OCI-LY3 (cell line): Measurements from ENCODE around the gene PRKD3.

Experiments
- H2AFZ ChIP-seq: fragments of 200-600, 300-600 bp; shearing (Covaris generic); 2 replicates; pipeline ENCODE4 v1.6.0; 2014; ENCODE audit warnings: antibody characterized with exemption, low read depth, low read length
- H3K27ac ChIP-seq: fragments of 200-600, 300-600 bp; sonication (generic); 2 replicates; pipeline ENCODE4 v1.5.1; 2014; ENCODE audit warnings: mild to moderate bottlenecking, low read length, moderate library complexity, mixed read lengths
- H3K27me3 ChIP-seq: fragments of 200-600, 300-600 bp; sonication (generic); 2 replicates; pipeline ENCODE4 v1.6.1; 2014; ENCODE audit warnings: low read depth, low read length, mixed read lengths
- H3K36me3 ChIP-seq: fragments of 200-600, 300-600 bp; sonication (generic); replicated peaks from 2 replicates; pipeline ENCODE3; 2014; ENCODE audit warnings: low read depth, low read length, mixed read lengths
- H3K4me1 ChIP-seq: fragments of 300-600, 200-600 bp; sonication (generic); 2 replicates; pipeline ENCODE4 v1.6.1; 2014; ENCODE audit warnings: low read length, mixed read lengths
- H3K4me2 ChIP-seq: fragments of 200-600, 300-600 bp; sonication (generic); 2 replicates; pipeline ENCODE4 v1.6.1; 2014; ENCODE audit warnings: low read length, mixed read lengths
- H3K4me3 ChIP-seq: fragments of 300-600, 200-600 bp; sonication (generic); 2 replicates; pipeline ENCODE4 v1.5.1; 2014; ENCODE audit warnings: antibody characterized with exemption, mild to moderate bottlenecking, low read length, moderate library complexity
- H3K79me2 ChIP-seq: fragments of 300-600, 200-600 bp; shearing (Covaris generic); 2 replicates; pipeline ENCODE4 v1.6.1; 2014; ENCODE audit warnings: mild to moderate bottlenecking, low read length, mixed read lengths
- H3K9ac ChIP-seq: fragments of 300-600, 200-600 bp; shearing (Covaris generic); 2 replicates; pipeline ENCODE4 v1.6.0; 2014; ENCODE audit warnings: mild to moderate bottlenecking, low read length, moderate library complexity
- H3K9me3 ChIP-seq: fragments of 200-600, 300-600 bp; shearing (Covaris generic); 2 replicates; pipeline ENCODE4 v1.6.1; 2014; ENCODE audit warnings: low read length, mixed read lengths; ENCODE audit not compliant: insufficient read depth
- H4K20me1 ChIP-seq: fragments of 200-600, 300-600 bp; sonication (generic); 2 replicates; pipeline ENCODE4 v1.6.1; 2016; ENCODE audit warnings: low read length, mixed read lengths; ENCODE audit not compliant: insufficient read depth
- EZH2phosphoT487 ChIP-seq: fragments of 200-600 bp; shearing (Covaris generic); IDR thresholded peaks from 2 replicates; pipeline ENCODE4 v1.6.1; 2018; ENCODE audit warnings: antibody characterized with exemption, mixed run types, low read depth
- TF ChIP-seq, protein P1 (sequence below): fragments of 200-600, 300-600 bp; sonication (generic); IDR thresholded peaks from 2 replicates; pipeline ENCODE4 v1.5.1; 2014; ENCODE audit warnings: antibody characterized with exemption, low read length, low read depth

Gene PRKD3

DNA sequence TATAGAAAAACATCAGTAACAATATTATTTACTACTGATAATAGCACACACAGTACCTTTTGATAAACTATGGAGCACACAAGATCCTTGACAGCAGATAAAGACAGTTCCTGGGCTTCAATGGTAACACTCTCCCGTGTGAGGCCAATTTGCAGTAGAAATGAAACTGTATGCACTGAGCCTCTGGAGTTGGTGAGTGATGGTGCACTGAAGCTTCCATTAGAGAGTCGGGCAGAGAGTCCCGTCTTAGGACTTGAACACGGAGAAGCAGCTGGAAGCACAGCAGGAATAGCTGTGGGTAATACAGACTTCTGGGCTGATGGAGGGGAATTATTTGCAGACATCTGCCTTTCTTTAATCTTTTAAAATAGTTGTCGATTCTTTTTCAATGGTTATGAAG is 8.5 kb downstream of the PRKD3 start:
- H3K79me2 ChIP-seq, result peaks cover 92% of the 10 kb centered on the region
- no peak overlapping the region for H3K9ac ChIP-seq
- H3K4me2 ChIP-seq, result peak overlapping the region; percentile 21; the same call in 1 of the 2 replicates
- H4K20me1 ChIP-seq, result peaks cover 42% of the 10 kb centered on the region
- peaks cover 48% of the 10 kb centered on the region for H3K4me1 ChIP-seq
- H3K27me3 ChIP-seq, result no peaks in the 10 kb centered on the region
- no peak overlapping the region for H3K27ac ChIP-seq
- no peak overlapping the region for H3K4me3 ChIP-seq
- peaks cover 14% of the 10 kb centered on the region for H3K36me3 ChIP-seq
- no peaks in the 10 kb centered on the region for H3K9me3 ChIP-seq
- TF ChIP-seq EZH2phosphoT487, result no peak
- TF ChIP-seq, protein P1, sequence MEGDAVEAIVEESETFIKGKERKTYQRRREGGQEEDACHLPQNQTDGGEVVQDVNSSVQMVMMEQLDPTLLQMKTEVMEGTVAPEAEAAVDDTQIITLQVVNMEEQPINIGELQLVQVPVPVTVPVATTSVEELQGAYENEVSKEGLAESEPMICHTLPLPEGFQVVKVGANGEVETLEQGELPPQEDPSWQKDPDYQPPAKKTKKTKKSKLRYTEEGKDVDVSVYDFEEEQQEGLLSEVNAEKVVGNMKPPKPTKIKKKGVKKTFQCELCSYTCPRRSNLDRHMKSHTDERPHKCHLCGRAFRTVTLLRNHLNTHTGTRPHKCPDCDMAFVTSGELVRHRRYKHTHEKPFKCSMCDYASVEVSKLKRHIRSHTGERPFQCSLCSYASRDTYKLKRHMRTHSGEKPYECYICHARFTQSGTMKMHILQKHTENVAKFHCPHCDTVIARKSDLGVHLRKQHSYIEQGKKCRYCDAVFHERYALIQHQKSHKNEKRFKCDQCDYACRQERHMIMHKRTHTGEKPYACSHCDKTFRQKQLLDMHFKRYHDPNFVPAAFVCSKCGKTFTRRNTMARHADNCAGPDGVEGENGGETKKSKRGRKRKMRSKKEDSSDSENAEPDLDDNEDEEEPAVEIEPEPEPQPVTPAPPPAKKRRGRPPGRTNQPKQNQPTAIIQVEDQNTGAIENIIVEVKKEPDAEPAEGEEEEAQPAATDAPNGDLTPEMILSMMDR, result no peak
- no peak overlapping the region for H2AFZ ChIP-seq

DNA sequence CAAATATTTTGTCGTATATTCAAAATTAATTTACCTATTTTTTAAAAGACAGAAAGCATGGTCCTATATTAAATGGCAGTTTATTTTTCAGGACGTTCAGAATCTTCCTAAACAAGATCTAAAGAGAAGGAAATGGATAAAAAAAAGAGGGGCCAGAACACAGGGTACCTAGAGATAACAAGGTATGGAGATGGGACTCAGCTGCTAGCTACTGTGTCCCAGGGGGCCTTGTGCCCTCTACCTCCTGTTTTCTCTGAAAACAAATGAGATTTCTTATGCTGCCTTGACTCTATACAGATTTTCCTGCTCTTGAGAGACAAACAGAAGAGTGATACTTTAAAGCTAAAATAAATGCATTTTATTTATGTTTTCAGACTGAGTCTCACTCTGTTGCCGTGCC is 9.3 kb downstream of the PRKD3 start:
- Histone ChIP-seq H3K36me3 (peaks cover 14% of the 10 kb centered on the region), H3K79me2 (peaks cover 92% of the 10 kb centered on the region), H2AFZ (no peak overlapping the region), H3K27ac (no peak overlapping the region), H3K4me3 (no peak overlapping the region), H3K4me1 (peaks cover 43% of the 10 kb centered on the region), H3K27me3 (no peaks in the 10 kb centered on the region), H4K20me1 (peaks cover 46% of the 10 kb centered on the region), H3K9me3 (no peaks in the 10 kb centered on the region), H3K9ac (no peak overlapping the region), H3K4me2 (no peak overlapping the region)
- TF ChIP-seq EZH2phosphoT487, result no peak
- TF ChIP-seq, protein P1, result no peak

DNA sequence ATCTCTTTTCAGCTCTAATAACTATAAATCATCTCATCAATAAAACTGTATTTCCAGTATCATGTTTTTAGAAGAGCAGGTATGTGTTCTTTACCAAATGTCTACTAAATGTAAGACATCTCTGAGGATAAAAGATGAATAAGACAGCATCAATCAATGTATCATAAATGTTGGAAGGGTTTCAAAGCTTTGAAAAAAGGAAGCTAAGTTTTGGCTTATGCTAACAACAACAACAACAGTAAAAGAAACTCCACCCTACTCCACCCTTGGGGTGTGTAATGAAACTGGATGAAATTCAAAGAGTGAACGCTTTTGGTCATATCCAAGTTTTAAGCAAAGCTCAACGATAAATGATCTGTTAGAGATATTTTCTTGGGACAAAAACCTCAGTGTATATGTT is 17.1 kb downstream of the PRKD3 start:
- Histone ChIP-seq H4K20me1 (peaks cover 45% of the 10 kb centered on the region), H3K79me2 (peaks cover 96% of the 10 kb centered on the region), H3K4me2 (no peak overlapping the region), H3K4me1 (no peaks in the 10 kb centered on the region), H3K4me3 (no peak overlapping the region), H3K36me3 (peaks cover 3% of the 10 kb centered on the region), H3K9me3 (no peaks in the 10 kb centered on the region), H3K27me3 (no peaks in the 10 kb centered on the region), H2AFZ (no peak overlapping the region), H3K27ac (no peak overlapping the region), H3K9ac (no peak overlapping the region)
- TF ChIP-seq EZH2phosphoT487, result no peak
- TF ChIP-seq, protein P1, result no peak

DNA sequence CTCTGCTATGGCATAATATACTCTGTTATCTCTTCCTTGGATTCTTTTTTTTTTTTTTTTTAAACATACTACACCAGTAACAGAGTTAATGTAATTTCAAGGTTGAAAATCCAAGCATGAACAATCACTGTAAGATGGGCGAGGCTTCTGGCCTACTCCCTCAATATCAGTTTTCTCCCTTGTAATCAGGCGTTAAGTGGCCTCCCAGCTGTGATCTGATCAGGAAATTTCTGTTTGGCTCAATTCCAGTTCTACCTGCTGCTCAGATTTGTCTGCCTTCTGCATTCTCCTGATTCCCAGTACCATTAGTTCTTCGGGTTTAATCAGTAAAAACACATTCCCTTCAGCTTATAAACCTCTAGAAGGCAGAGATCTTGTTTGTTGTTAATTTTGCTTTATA is 18.6 kb downstream of the PRKD3 start:
- no peak overlapping the region for H3K27ac ChIP-seq
- H3K36me3 ChIP-seq, result peaks cover 3% of the 10 kb centered on the region
- H3K79me2 ChIP-seq, result peaks cover 96% of the 10 kb centered on the region
- H3K4me3 ChIP-seq, result no peak overlapping the region
- no peak overlapping the region for H2AFZ ChIP-seq
- no peak overlapping the region for H3K4me2 ChIP-seq
- peaks cover 54% of the 10 kb centered on the region for H4K20me1 ChIP-seq
- no peaks in the 10 kb centered on the region for H3K4me1 ChIP-seq
- H3K9me3 ChIP-seq, result no peaks in the 10 kb centered on the region
- no peak overlapping the region for H3K9ac ChIP-seq
- TF ChIP-seq, protein P1, result no peak
- no peak for TF ChIP-seq EZH2phosphoT487
- no peaks in the 10 kb centered on the region for H3K27me3 ChIP-seq
